ENCODE measurements around the gene HCFC1.
A peak's percentile ranks its signal among the peaks of the same experiment; 100 is the strongest.

HCFC1 gene

DNA sequence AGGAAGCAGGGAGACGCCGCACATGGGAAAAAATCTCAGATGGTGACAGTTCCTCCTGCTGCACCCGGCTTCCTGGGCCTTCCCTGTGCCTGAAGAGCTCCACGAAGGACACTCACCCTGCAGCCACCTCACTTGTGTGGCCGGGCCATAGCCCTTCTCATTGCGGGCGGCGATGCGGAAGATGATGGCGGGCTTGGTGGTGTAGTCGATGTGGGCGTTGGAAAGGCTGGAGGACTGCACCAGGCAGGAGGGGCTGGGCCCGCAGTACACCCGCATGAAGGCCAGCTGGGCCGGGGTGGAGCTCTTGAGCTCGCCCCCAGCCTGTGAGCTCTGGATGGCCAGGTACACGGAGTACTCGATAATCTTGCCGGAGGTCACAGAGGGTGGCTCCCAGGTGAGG lies 21.5 kb downstream of the HCFC1 start:
- peaks cover 50% of the 10 kb centered on the region for H3K36me3 ChIP-seq (replicated peaks)
- no peak overlapping the region for H3K4me3 ChIP-seq (ENCODE audit: low read depth, low read length)
- H3K27me3 ChIP-seq (replicated peaks) = no peaks in the 10 kb centered on the region
- in situ Hi-C loops (cut with HindIII; ENCODE audit: low pct_ligation_motif_present, low sequenced_read_pairs) = no loop called here
- H3K27ac ChIP-seq = no peak overlapping the region
- TF ChIP-seq, protein P1, sequence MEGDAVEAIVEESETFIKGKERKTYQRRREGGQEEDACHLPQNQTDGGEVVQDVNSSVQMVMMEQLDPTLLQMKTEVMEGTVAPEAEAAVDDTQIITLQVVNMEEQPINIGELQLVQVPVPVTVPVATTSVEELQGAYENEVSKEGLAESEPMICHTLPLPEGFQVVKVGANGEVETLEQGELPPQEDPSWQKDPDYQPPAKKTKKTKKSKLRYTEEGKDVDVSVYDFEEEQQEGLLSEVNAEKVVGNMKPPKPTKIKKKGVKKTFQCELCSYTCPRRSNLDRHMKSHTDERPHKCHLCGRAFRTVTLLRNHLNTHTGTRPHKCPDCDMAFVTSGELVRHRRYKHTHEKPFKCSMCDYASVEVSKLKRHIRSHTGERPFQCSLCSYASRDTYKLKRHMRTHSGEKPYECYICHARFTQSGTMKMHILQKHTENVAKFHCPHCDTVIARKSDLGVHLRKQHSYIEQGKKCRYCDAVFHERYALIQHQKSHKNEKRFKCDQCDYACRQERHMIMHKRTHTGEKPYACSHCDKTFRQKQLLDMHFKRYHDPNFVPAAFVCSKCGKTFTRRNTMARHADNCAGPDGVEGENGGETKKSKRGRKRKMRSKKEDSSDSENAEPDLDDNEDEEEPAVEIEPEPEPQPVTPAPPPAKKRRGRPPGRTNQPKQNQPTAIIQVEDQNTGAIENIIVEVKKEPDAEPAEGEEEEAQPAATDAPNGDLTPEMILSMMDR (IDR thresholded peaks at IDR 0.05; ENCODE audit: low read depth, low read length, missing control alignments) = no peak
- no peak for DNase-seq

DNA sequence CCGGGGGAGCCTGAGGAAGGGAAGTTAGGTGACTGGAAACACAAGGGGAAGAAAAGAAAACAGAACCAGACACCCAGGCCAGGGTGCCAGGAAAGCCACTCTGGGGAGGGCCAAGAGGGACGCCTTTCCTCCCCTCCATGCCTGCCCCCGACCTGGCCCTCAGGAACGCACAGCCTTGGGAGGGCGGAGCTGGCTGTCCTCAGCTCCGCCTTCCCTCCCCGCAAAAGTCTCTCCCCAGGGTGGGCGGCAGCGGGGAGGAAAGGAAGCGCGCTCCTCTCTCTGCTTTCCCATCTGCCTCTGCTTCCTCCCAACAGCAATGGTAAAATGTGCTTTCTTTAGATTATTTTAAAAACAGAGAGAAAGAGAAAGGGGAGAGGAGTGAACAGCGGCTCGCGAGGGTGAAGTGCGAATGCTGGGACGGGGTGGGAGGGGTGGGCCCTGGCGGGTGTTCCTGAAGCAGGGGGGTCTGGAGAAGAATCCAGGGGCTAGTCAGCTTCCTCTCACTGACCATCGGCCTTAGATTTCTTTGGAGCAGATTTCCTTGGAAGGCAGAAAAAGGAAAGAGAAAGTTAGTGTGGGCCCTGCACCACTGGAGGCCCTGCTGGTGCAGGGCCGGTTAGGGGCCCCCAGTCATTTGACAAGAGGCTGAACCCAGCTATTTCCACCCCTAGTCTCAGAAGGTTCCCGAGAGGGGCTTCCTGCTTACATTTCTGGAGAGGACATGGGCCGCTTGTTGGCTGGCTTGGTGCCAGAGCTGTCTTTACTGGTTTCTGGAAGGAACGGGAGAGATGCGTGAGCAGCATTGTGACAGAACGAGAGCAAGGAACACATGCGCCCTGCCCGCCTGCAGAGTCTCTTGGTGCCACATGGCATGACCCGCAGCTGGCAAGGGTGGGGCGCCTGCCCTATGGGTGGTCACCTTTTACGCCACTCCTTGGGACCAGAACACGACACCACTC lies 22.5 kb downstream of the HCFC1 start:
- TF ChIP-seq, protein P1 (IDR thresholded peaks at IDR 0.05; ENCODE audit: low read depth, low read length, missing control alignments) = no peak
- H3K36me3 ChIP-seq (replicated peaks) = peaks cover 44% of the 10 kb centered on the region
- H3K27ac ChIP-seq = no peak overlapping the region
- DNase-seq = no peak
- H3K4me3 ChIP-seq (ENCODE audit: low read depth, low read length) = no peak overlapping the region
- in situ Hi-C loops (cut with HindIII; ENCODE audit: low pct_ligation_motif_present, low sequenced_read_pairs) = no loop called here
- no peaks in the 10 kb centered on the region for H3K27me3 ChIP-seq (replicated peaks)

DNA sequence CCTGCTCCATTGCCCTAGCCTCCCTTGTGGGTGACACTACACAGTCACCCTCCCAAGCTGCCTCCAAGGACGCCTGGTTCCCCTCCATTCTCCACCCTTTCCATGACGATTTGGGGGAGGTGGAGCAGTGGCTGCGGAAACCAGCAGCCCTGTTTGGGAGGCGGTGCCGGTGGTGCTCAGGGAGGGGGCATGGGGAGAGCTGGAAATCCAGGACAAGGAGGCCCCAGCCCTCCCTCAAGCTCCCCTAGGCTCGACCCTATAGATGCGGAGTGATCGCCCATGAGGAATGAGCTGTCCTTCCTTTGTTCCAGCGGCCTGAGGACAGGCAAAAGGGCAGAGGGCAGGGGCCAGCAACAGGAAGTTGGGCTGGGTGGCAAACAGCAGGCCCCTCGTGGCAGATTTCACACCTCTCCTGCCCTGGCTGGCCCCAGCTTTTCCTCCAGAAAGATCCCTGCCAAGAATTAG lies 23.6 kb downstream of the HCFC1 start:
- peaks cover 34% of the 10 kb centered on the region for H3K36me3 ChIP-seq (replicated peaks)
- in situ Hi-C loops (cut with HindIII; ENCODE audit: low pct_ligation_motif_present, low sequenced_read_pairs) = no loop called here
- TF ChIP-seq, protein P1 (IDR thresholded peaks at IDR 0.05; ENCODE audit: low read depth, low read length, missing control alignments) = no peak

DNA sequence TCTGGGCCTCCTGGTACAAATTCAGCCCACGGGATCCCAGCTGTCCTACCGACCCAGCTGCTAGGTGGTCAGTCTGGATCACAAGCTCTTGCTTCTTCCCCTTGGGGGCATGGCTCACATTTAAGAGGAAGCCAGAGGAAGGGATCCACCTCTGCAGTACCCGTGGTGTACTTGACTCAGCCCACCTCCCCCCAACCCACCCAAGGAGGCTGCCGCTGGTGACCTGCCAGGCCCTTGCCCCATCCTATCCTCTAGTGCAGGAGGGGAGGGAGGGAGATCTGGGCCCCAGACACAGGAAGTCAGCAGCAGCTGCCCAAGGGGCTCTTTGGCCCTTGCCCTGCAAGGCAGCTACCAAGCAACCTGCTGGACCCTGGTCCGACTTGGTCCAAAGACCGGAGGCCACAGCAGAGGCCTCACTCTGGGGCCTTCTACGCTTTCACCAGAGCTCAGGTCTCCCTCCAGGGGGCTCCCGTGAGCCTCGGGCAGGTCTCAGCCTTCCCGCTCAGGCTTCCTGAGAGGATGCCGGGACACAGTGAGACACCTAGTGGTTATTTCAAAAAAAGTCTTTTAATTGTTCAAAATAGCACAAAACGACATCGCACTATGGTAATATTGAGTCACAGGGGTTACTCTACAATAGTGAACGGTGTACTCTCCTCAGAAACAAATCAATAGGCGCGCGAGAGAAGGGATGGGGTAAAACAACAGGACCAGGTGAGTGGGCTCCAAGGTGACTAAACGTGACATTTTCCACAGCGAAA lies 24.4 kb downstream of the HCFC1 start:
- TF ChIP-seq, protein P1 (IDR thresholded peaks at IDR 0.05; ENCODE audit: low read depth, low read length, missing control alignments) = peak; percentile 94
- Histone ChIP-seq H3K36me3 (replicated peaks) (peaks cover 26% of the 10 kb centered on the region), H3K4me3 (ENCODE audit: low read depth, low read length) (no peak overlapping the region), H3K27ac (no peak overlapping the region), H3K27me3 (replicated peaks) (no peaks in the 10 kb centered on the region)
- peak; percentile 56 for DNase-seq
- in situ Hi-C loops (cut with HindIII; ENCODE audit: low pct_ligation_motif_present, low sequenced_read_pairs) = no loop called here

More for the DNA sequence above, 23.6 kb downstream of the HCFC1 start:
- H3K4me3 ChIP-seq (ENCODE audit: low read depth, low read length) = no peak overlapping the region
- DNase-seq = no peak
- H3K27me3 ChIP-seq (replicated peaks) = no peaks in the 10 kb centered on the region
- H3K27ac ChIP-seq = no peak overlapping the region

DNA sequence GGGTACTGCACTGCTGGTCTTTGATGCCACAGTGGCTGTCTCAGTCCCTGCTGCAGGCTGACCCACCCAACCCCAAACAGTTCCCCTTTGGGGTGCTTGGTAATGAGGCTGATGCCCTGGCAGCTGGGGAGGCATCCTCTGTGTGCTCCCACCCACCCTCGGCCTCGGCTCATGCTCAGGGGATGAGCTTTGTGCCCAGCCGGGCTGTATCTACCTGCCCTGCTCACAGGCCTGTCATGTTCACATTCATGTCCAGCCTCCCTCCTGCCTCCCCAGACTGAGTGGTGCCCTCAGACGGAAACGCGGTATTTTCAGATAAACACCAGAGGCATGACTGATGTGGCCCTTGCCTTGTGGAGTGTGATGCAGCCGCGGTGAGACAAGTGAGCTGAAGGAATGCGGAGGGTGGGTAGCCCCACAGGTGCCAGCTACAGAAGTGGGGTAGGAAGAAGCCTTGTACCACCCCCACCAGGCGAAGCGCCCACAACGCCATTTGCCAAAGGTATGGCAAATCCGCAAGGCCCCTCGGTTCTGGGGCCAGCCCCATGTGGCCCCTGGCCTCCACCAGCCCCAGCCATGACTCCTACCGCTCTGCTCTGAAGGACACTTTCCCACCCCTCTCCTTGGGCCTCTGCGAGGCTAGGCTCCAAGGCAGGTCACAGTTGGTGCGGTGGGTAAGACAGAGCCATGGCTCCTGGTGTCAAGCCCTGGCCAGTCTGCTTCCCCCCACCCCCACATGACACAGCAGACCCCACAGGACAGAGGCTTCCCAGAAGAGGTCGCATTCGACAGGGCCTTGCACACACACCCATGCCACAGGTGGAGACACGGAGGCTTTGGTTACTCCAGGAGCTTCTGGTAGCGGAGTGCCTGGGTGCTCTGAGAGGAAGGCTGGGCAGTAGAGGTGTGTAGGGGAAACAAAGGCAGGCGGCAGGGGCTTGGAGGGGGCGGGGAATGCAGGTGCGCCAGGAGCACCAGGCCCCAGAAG lies 25.4 kb downstream of the HCFC1 start:
- no peaks in the 10 kb centered on the region for H3K27me3 ChIP-seq (replicated peaks)
- no peak overlapping the region for H3K27ac ChIP-seq
- DNase-seq = no peak
- TF ChIP-seq, protein P1 (IDR thresholded peaks at IDR 0.05; ENCODE audit: low read depth, low read length, missing control alignments) = no peak
- H3K4me3 ChIP-seq (ENCODE audit: low read depth, low read length) = no peak overlapping the region
- H3K36me3 ChIP-seq (replicated peaks) = peaks cover 18% of the 10 kb centered on the region
- in situ Hi-C loops (cut with HindIII; ENCODE audit: low pct_ligation_motif_present, low sequenced_read_pairs) = no loop called here
